SK-N-MC (cell line): ENCODE results near the gene PLEKHA7.

ENCODE experiments used
- EZH2 ChIP-seq: fragments of 200-600 bp; sonication (generic); IDR thresholded peaks from one replicate; pipeline ENCODE4 v1.6.1; 2017; ENCODE audit warnings: antibody characterized with exemption
- FOXP2 ChIP-seq: optimal IDR thresholded peaks from 2 replicates; pipeline ENCODE3; 2011; ENCODE audit warnings: mild to moderate bottlenecking, moderate library complexity; ENCODE audit not compliant: insufficient read depth; ENCODE audit errors: extremely low read length, control extremely low read depth
- POLR2AphosphoS5 ChIP-seq: IDR thresholded peaks from 2 replicates; pipeline ENCODE4 v1.6.1; 2012; ENCODE audit warnings: mild to moderate bottlenecking, low read depth, low read length, borderline replicate concordance

DNA sequence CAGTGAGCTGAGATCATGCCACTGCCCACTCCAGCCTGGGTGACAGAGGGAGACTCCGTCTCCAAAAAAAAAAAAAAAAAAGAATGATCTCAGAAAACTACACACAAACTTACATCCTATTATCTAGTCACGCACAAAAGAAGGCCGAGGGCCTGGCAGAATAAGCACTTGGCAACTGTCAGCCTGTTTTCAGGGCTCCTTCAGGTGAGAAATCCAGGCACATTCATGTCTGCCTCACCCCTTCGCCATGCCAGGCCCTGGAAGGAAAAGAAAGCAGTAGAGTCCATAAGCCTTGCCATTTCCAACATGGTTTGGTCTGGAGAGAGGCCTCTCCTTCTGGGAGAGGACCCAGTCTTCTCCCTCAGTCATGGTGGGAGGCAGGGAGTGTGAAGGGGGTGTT, 244.8 kb downstream of the PLEKHA7 start:
- TF ChIP-seq EZH2 = no peak
- TF ChIP-seq POLR2AphosphoS5 = no peak
- TF ChIP-seq FOXP2 = no peak
